AG04450 (cell line): Measurements from ENCODE around the gene RASA3. TPM values are rescaled to one million over a fixed set of nuclear protein-coding genes. Genes with fewer than 3 reads are reported as not detected.

Experiments
- polyA plus RNA-seq: library from polyadenylated mRNA; depleted of rRNA; stranded (reverse); fragments of >200 nt; gene quantifications from 2 replicates; pipeline ENCODE4 v1.2.3, GENCODE V29; 2011; rRNA removed

The RASA3 gene
- polyA plus RNA-seq, 1 experiment, result 25.2 TPM

Other genes with a start within 250 kb of the RASA3 start
- gene C13orf46, start 158.5 kb downstream of the RASA3 start, polyA plus RNA-seq, result 0.35 and 0.51 TPM in 2 replicates
- not detected in 2 replicates for gene CFAP97D2, start 46.6 kb upstream of the RASA3 start, polyA plus RNA-seq
- 88.2 and 112 TPM in 2 replicates for gene CDC16, start 102.3 kb upstream of the RASA3 start, polyA plus RNA-seq
- gene UPF3A, start 149.0 kb upstream of the RASA3 start, polyA plus RNA-seq, result 52.3 and 60.3 TPM in 2 replicates
- gene CHAMP1, start 181.9 kb upstream of the RASA3 start, polyA plus RNA-seq, result 39.3 and 57.7 TPM in 2 replicates